Measurements from ENCODE around the gene TNF. TPM values are rescaled to one million over a fixed set of nuclear protein-coding genes. Genes with fewer than 3 reads are reported as not detected.

The TNF gene
- total and polyA plus RNA-seq, 2 of the 13 experiments (the other 11 are each of a cell fraction or from before 2014, with no cell fraction given): not detected

- TF ChIP-seq, protein P1, sequence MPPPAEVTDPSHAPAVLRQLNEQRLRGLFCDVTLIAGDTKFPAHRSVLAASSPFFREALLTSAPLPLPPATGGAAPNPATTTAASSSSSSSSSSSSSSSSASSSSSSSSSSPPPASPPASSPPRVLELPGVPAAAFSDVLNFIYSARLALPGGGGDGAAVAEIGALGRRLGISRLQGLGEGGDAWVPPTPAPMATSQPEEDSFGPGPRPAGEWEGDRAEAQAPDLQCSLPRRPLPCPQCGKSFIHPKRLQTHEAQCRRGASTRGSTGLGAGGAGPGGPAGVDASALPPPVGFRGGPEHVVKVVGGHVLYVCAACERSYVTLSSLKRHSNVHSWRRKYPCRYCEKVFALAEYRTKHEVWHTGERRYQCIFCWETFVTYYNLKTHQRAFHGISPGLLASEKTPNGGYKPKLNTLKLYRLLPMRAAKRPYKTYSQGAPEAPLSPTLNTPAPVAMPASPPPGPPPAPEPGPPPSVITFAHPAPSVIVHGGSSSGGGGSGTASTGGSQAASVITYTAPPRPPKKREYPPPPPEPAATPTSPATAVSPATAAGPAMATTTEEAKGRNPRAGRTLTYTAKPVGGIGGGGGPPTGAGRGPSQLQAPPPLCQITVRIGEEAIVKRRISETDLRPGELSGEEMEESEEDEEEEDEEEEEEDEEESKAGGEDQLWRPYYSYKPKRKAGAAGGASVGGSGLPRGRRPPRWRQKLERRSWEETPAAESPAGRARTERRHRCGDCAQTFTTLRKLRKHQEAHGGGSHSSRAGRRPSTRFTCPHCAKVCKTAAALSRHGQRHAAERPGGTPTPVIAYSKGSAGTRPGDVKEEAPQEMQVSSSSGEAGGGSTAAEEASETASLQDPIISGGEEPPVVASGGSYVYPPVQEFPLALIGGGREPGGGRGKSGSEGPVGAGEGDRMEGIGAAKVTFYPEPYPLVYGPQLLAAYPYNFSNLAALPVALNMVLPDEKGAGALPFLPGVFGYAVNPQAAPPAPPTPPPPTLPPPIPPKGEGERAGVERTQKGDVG (CRISPR knock-in tag; IDR thresholded peaks at IDR 0.05; ENCODE audit: borderline replicate concordance): peak; percentile 83; the same call in 1 of the 2 replicates
- TF ChIP-seq ZFP82 (CRISPR knock-in tag; IDR thresholded peaks at IDR 0.05; ENCODE audit: borderline replicate concordance): peak; percentile 43; the same call in 1 of the 2 replicates
- no peak for TF ChIP-seq MEF2D (CRISPR knock-in tag; IDR thresholded peaks at IDR 0.05)
- TF ChIP-seq DNMT3B (CRISPR knock-in tag; conservative IDR thresholded peaks at IDR 0.05): no peak
- TF ChIP-seq HIVEP1 (CRISPR knock-in tag; IDR thresholded peaks at IDR 0.05): peak; percentile 34; the same call in 1 of the 2 replicates
- TF ChIP-seq HNRNPL (IDR thresholded peaks at IDR 0.05; ENCODE audit: low read depth, low read length): 0 out of 2 replicates have a peak, but pooled peaks have one; percentile 37
- TF ChIP-seq ZNF343 (CRISPR knock-in tag; IDR thresholded peaks at IDR 0.05): no peak
- no peak for TF ChIP-seq MYC (CRISPR knock-in tag; IDR thresholded peaks at IDR 0.05; ENCODE audit: borderline replicate concordance)
- no peak for TF ChIP-seq ZNF737 (CRISPR knock-in tag; IDR thresholded peaks at IDR 0.05; ENCODE audit: borderline replicate concordance)
- no peak for TF ChIP-seq U2AF2 (IDR thresholded peaks at IDR 0.05; ENCODE audit: low read depth, low read length)
- no peak for TF ChIP-seq NCOR1 (IDR thresholded peaks at IDR 0.05; ENCODE audit: borderline replicate concordance, low read length)
- no peak for TF ChIP-seq ARID3A (IDR thresholded peaks at IDR 0.05; ENCODE audit: low read depth, low read length)
- TF ChIP-seq ZNF350 (CRISPR knock-in tag; IDR thresholded peaks at IDR 0.05; ENCODE audit: borderline replicate concordance, low read depth): no peak
- peak; percentile 59; the same call in 1 of the 2 replicates for TF ChIP-seq ZHX1 (CRISPR knock-in tag; IDR thresholded peaks at IDR 0.05; ENCODE audit: low read depth)
- TF ChIP-seq, protein P2, sequence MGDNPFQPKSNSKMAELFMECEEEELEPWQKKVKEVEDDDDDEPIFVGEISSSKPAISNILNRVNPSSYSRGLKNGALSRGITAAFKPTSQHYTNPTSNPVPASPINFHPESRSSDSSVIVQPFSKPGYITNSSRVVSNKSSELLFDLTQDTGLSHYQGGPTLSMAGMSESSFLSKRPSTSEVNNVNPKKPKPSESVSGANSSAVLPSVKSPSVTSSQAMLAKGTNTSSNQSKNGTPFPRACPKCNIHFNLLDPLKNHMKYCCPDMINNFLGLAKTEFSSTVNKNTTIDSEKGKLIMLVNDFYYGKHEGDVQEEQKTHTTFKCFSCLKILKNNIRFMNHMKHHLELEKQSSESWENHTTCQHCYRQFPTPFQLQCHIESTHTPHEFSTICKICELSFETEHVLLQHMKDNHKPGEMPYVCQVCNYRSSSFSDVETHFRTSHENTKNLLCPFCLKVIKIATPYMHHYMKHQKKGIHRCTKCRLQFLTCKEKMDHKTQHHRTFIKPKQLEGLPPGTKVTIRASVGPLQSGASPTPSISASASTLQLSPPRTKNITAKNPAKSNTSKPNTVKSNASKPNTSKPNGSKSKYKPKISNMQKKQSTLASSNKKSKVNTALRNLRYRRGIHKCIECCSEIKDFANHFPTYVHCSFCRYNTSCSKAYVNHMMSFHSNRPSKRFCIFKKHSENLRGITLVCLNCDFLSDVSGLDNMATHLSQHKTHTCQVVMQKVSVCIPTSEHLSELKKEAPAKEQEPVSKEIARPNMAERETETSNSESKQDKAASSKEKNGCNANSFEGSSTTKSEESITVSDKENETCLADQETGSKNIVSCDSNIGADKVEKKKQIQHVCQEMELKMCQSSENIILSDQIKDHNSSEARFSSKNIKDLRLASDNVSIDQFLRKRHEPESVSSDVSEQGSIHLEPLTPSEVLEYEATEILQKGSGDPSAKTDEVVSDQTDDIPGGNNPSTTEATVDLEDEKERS (CRISPR knock-in tag; IDR thresholded peaks at IDR 0.05): no peak
- TF ChIP-seq ZNF607 (CRISPR knock-in tag; IDR thresholded peaks at IDR 0.05; ENCODE audit: borderline replicate concordance): no peak
- no peak for TF ChIP-seq HNRNPUL1 (IDR thresholded peaks at IDR 0.05; ENCODE audit: low read depth, low read length)
- TF ChIP-seq ATF1 (CRISPR knock-in tag; IDR thresholded peaks at IDR 0.05): no peak
These were observed 27.4 kb upstream of the TNF start (continued) for GRCh38 chr6:31547727-31548543.
